Glomerular endothelial cell (primary cell): ENCODE results near the gene FAM53A. TPM values are rescaled to one million over a fixed set of nuclear protein-coding genes. Genes with fewer than 3 reads are reported as not detected.

Experiments used
- DNase-seq: peaks from one replicate; pipeline ENCODE4 v3.0.0-alpha.2; 2011; ENCODE audit warnings: low read depth, low spot score; ENCODE audit errors: extremely low read depth
- total RNA-seq: library from RNA; depleted of rRNA; stranded (reverse); fragments of >200 nt; gene quantifications from 2 replicates; pipeline ENCODE4 v1.2.3, GENCODE V29; 2015

FAM53A gene
- total RNA-seq, 1 donor from 2014 or later, result 7.8 TPM

DNA sequence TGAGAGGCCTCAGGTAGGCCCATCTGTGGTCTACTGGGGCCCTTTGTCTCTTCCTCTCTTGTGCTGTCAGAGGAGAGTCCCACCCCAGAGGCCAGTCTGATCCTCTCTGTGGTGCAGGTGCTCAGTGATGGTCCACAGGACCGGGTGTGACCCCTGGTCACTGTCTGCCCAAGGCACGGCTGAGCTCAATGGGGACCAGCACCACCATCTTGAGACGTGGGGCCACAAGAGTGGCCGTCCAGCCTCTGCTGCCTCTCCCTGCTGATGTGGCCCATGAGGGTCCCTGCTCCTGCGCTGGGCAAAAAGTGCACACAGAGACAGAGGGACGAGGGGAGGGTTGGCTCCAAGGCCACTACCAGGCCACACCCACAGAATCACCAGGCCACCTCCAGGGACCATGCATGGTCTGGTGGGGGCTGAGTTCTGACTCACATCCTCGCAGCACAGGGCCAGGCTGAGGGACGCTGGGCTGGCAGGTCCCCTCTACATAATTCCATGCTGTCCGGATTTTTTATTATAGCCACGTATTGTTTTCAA lies 88.3 kb downstream of the FAM53A start:
- DNase-seq, result no peak

DNA sequence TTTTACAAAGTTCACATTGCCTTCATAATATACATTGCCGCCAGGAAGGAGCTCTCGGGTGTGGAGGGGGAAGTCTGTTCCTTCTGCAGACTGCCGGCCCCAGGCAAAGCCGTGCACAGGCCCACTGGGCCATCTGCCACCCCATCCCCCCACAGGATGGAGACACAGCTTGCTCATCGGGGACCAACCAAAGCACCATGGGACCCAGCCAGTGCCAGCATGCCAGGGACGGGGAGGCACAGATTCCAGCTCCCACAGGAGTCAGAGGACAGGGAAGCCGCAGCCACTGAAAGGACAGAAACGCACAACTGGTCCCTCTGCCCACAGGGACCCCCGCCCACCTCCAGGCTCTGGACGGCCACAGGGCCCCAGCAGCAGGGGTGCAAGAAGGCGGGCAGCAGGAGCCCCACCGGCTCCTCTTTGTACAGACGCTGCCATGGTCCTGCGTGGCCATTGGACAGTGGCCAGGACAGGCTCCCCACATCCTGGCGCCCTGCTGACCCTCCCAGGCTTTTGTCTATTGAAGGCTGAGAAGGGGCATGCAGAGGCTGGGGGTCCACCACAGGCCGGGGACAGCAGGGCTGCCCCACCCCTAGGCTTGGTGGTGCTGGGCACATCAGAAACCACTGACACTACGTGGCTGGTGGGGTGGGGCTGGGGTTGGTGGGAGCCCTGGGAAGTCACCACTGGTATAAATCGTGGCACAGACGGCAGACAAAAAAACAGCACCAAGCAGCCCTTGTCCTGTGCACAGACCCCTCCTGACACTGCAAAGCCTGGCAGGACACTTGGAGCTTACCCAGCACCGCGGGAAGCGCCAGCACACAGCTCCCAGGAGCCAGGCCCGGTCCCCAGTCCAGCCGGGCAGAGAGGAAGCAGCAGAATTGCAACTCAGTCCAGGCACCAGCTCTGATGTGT lies 89.0 kb downstream of the FAM53A start:
- no peak for DNase-seq

GRCh38 chr4:1593881-1594345 lies 90.2 kb downstream of the FAM53A start:
- DNase-seq, result no peak

GRCh38 chr4:1593458-1593857 lies 90.7 kb downstream of the FAM53A start:
- no peak for DNase-seq

- DNase-seq, result no peak
Measured at GRCh38 chr4:1592709-1593417, 91.2 kb downstream of the FAM53A start.

DNA sequence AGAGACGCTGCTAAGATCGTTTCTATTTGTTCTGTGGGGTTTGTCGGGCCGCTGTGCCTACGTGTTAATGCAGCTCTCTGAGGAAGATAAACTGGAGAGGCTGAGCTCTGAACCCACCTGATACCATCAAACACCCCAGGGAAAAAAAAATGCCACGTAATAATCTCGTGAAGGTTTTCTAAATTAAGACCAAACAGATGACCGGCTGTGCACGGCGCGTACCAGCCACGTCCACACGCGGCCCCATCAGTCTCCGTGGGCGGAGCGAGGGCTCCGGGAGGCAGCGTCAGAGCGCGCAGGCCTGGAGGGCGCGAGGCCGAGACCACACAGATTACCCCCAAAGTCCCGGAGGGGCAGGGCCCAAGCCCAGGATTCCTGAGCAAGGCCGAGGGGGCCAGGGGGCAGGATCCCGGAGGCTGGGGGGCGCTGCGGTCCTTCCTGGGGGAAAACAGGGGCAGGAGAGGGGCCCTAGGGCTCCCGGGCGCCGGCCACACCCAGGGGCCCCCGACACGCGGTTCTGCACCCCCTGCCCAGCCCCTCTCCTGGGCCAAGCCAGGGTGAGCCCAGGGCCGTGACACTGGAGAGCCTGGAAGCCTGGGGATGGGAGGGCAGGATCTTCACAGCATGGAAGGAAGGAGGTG lies 91.9 kb downstream of the FAM53A start:
- no peak for DNase-seq

DNA sequence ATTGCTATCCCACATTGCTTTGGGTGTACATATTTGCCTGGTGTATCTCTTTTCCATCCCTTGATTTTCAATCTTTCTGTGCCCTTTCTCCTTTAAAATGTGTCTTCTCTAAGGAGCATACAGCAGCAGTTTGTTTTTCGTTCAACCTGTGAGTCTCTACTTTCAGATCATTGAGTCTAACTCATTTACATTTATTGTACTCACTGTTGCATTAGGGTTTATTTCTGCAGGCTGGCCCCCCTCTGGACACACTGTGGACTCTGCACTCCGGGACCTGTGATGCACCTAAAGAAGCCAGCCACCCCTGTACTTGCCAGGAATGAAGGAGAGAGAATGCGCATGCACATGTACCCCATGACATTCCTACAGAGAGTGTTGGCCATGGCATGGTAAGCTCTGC lies 93.0 kb downstream of the FAM53A start:
- DNase-seq, result no peak

DNA sequence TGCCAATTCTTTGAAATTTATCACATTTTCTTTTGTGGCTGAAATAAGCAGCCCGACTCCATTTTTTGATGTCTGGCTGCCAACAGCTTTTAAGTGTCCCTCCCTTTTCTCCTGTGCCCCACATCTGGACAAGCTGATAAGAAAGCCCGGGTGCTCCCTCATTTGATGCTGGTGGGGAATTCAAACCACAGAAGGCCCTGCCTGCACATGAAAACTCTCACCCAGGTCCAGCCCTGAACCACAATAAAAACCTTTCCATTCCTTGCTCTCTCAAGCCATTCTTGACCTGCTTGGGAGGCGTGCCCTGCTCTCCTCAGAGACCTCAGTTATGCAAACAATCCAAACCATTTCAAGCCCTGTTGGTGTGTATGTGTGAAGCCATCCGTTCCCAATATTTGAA lies 93.9 kb downstream of the FAM53A start:
- no peak for DNase-seq

Other genes starting within 250 kb of the FAM53A start
- 75.4 and 78.5 TPM in 2 replicates for gene SLBP, start 28.0 kb upstream of the FAM53A start, total RNA-seq
- gene TMEM129, start 37.0 kb upstream of the FAM53A start, total RNA-seq, result 45.7 and 49.5 TPM in 2 replicates
- gene TACC3, start 37.2 kb upstream of the FAM53A start, total RNA-seq, result 26.7 and 40.1 TPM in 2 replicates
- 0.05 and 2.1 TPM in 2 replicates for gene FGFR3, start 109.0 kb upstream of the FAM53A start, total RNA-seq
- gene LETM1, start 171.8 kb upstream of the FAM53A start, total RNA-seq, result 57.5 and 65.3 TPM in 2 replicates
- gene NSD2, start 187.1 kb upstream of the FAM53A start, total RNA-seq, result 41.9 and 49.8 TPM in 2 replicates